HepG2 (cell line): ENCODE results near the gene NOP9. TPM values are rescaled to one million over a fixed set of nuclear protein-coding genes. Genes with fewer than 3 reads are reported as not detected.
A peak's percentile ranks its signal among the peaks of the same experiment; 100 is the strongest.

Experiments
- EP300 ChIP-seq, 3 experiments: sonication (generic) in 1 of 3; formaldehyde crosslinking in 1 of 3; IDR thresholded peaks; 2 replicates each; pipeline versions ENCODE4 v1.5.1 to v1.6.1; 2011 to 2020; ENCODE audit warnings: low read depth in 2 of 3, low read length in 2 of 3, borderline replicate concordance in 1 of 3, improper control_type of control experiment in 1 of 3, mild to moderate bottlenecking in 1 of 3, missing genetic modification reagents in 1 of 3, moderate library complexity in 1 of 3
- NCOA5 ChIP-seq: sonication (generic); formaldehyde crosslinking; IDR thresholded peaks from 2 replicates; pipeline ENCODE4 v1.4.0; 2020; ENCODE audit warnings: missing genetic modification reagents
- SALL2 ChIP-seq: sonication (generic); formaldehyde crosslinking; IDR thresholded peaks from 2 replicates; pipeline ENCODE4 v1.8.1; 2023; ENCODE audit warnings: mild to moderate bottlenecking, missing genetic modification reagents, inconsistent platforms
- ZFP37 ChIP-seq: sonication (generic); formaldehyde crosslinking; IDR thresholded peaks from 2 replicates; pipeline ENCODE4 v1.4.0; 2020; ENCODE audit warnings: missing genetic modification reagents, borderline replicate concordance
- ZKSCAN1 ChIP-seq: fragments of 150-350 bp; IDR thresholded peaks from 2 replicates; pipeline ENCODE4 v1.6.1; 2014; ENCODE audit warnings: low read length
- ZNF329 ChIP-seq: sonication (generic); formaldehyde crosslinking; IDR thresholded peaks from 2 replicates; pipeline ENCODE4 v1.9.0; 2021; ENCODE audit warnings: low read depth, mild to moderate bottlenecking, missing genetic modification reagents
- ZNF367 ChIP-seq: sonication (generic); formaldehyde crosslinking; IDR thresholded peaks from 2 replicates; pipeline ENCODE4 v1.4.0; 2020; ENCODE audit warnings: missing genetic modification reagents, borderline replicate concordance
- ZNF468 ChIP-seq: sonication (generic); formaldehyde crosslinking; IDR thresholded peaks from 2 replicates; pipeline ENCODE4 v1.8.0; 2022; ENCODE audit warnings: mild to moderate bottlenecking, moderate library complexity, missing genetic modification reagents
- ZNF674 ChIP-seq: sonication (generic); formaldehyde crosslinking; IDR thresholded peaks from 2 replicates; pipeline ENCODE4 v1.5.0; 2020; ENCODE audit warnings: low read depth, mild to moderate bottlenecking, missing genetic modification reagents
- polyA plus RNA-seq, 8 experiments: library from polyadenylated mRNA; depleted of rRNA in 3 of 8; stranded (reverse) in 7 of 8; unstranded in 1 of 8; fragments of >200 nt; fragmentation: Illumina TruSeq in 4 of 8; extraction: Trizol in 4 of 8; gene quantifications; 2 replicates each; pipeline versions ENCODE4 v1.2.1 to v1.2.3, GENCODE V29; 2011 to 2016; ENCODE audit warnings: low read depth in 4 of 8, missing spikeins in 1 of 8, mixed read lengths in 1 of 8; ENCODE audit not compliant: insufficient read depth in 1 of 8
- total RNA-seq, 5 experiments: library from RNA; depleted of rRNA; stranded (reverse); fragments of >200 nt; fragmentation: Illumina TruSeq; extraction: Trizol; gene quantifications; 2 replicates each; pipeline ENCODE4 v1.2.3, GENCODE V29; 2016; ENCODE audit warnings: low read depth in 1 of 5
- TF ChIP-seq, protein P1 (sequence below): IDR thresholded peaks from 2 replicates; pipeline ENCODE4 v1.6.1; 2012; ENCODE audit warnings: low read length, improper control_type of control experiment
- TF ChIP-seq, protein P2 (sequence below): IDR thresholded peaks from 2 replicates; pipeline ENCODE4 v1.6.1; 2016
- TF ChIP-seq, protein P3 (sequence below): sonication (generic); formaldehyde crosslinking; IDR thresholded peaks from 2 replicates; pipeline ENCODE4 v1.4.0; 2020; ENCODE audit warnings: missing genetic modification reagents
- TF ChIP-seq, protein P4 (sequence below): sonication (generic); formaldehyde crosslinking; IDR thresholded peaks from 2 replicates; pipeline ENCODE4 v1.4.0; 2020; ENCODE audit warnings: missing genetic modification reagents
- TF ChIP-seq, protein P5 (sequence below): sonication (generic); formaldehyde crosslinking; IDR thresholded peaks from 2 replicates; pipeline ENCODE4 v1.4.0; 2020; ENCODE audit warnings: missing genetic modification reagents

The NOP9 gene
- total and polyA plus RNA-seq, 2 of the 13 experiments (the other 11 are each of a cell fraction or from before 2014, with no cell fraction given): 24.5 to 61.6 TPM

DNA sequence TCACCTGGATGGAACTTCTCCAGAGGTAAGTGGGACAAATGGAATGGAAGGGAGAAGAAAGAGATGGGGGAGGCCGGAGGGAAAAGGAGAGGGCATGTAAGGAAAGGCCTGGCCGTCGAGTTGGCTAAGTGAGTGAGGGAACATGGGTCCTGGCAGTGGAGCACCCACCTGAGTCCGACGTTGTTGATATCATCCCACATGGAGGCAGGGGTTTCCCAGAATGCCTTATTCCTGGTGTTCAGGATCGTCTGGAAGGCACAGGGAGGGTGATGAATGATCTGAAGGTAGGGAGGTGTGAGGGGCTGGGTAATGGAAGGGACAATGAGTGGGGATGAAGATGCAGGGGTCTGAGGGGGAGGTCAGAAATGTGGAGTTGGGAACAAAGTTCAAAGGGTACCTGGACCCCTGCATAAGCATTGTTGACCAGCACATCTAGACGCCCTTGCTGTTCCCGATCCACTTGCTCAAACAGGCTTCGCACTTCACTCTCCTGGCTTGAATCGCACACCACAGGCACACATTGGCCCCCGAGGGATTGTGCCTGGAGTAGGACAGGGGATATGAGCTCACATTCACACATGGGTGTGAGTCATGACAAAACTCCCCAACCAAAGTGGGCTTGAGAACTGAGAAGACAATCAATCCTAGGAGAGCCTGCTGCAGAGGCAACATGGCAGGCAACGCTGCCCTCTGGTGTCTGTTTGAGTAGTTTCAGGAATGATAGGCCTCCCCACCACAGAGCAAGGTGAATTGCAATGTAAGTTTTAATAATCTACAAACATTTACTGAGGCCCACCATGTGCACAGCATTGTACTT lies 3.1 kb upstream of the NOP9 start (continued):
- TF ChIP-seq, protein P1, sequence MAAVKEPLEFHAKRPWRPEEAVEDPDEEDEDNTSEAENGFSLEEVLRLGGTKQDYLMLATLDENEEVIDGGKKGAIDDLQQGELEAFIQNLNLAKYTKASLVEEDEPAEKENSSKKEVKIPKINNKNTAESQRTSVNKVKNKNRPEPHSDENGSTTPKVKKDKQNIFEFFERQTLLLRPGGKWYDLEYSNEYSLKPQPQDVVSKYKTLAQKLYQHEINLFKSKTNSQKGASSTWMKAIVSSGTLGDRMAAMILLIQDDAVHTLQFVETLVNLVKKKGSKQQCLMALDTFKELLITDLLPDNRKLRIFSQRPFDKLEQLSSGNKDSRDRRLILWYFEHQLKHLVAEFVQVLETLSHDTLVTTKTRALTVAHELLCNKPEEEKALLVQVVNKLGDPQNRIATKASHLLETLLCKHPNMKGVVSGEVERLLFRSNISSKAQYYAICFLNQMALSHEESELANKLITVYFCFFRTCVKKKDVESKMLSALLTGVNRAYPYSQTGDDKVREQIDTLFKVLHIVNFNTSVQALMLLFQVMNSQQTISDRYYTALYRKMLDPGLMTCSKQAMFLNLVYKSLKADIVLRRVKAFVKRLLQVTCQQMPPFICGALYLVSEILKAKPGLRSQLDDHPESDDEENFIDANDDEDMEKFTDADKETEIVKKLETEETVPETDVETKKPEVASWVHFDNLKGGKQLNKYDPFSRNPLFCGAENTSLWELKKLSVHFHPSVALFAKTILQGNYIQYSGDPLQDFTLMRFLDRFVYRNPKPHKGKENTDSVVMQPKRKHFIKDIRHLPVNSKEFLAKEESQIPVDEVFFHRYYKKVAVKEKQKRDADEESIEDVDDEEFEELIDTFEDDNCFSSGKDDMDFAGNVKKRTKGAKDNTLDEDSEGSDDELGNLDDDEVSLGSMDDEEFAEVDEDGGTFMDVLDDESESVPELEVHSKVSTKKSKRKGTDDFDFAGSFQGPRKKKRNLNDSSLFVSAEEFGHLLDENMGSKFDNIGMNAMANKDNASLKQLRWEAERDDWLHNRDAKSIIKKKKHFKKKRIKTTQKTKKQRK: no peak
- TF ChIP-seq EP300 (IDR thresholded peaks at IDR 0.05; ENCODE audit: low read depth in 2 of 2, low read length in 2 of 2): no peak
- TF ChIP-seq EP300 (CRISPR knock-in tag; IDR thresholded peaks at IDR 0.05; ENCODE audit: borderline replicate concordance): 0 out of 2 replicates have a peak, but pooled peaks have one; percentile 3
- TF ChIP-seq SALL2: no peak
- TF ChIP-seq, protein P2, sequence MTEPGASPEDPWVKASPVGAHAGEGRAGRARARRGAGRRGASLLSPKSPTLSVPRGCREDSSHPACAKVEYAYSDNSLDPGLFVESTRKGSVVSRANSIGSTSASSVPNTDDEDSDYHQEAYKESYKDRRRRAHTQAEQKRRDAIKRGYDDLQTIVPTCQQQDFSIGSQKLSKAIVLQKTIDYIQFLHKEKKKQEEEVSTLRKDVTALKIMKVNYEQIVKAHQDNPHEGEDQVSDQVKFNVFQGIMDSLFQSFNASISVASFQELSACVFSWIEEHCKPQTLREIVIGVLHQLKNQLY (CRISPR knock-in tag): no peak
- TF ChIP-seq, protein P3, sequence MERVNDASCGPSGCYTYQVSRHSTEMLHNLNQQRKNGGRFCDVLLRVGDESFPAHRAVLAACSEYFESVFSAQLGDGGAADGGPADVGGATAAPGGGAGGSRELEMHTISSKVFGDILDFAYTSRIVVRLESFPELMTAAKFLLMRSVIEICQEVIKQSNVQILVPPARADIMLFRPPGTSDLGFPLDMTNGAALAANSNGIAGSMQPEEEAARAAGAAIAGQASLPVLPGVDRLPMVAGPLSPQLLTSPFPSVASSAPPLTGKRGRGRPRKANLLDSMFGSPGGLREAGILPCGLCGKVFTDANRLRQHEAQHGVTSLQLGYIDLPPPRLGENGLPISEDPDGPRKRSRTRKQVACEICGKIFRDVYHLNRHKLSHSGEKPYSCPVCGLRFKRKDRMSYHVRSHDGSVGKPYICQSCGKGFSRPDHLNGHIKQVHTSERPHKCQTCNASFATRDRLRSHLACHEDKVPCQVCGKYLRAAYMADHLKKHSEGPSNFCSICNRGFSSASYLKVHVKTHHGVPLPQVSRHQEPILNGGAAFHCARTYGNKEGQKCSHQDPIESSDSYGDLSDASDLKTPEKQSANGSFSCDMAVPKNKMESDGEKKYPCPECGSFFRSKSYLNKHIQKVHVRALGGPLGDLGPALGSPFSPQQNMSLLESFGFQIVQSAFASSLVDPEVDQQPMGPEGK (CRISPR knock-in tag): no peak
- TF ChIP-seq ZNF468 (CRISPR knock-in tag): no peak
- no peak for TF ChIP-seq ZNF367 (CRISPR knock-in tag)
- TF ChIP-seq, protein P4, sequence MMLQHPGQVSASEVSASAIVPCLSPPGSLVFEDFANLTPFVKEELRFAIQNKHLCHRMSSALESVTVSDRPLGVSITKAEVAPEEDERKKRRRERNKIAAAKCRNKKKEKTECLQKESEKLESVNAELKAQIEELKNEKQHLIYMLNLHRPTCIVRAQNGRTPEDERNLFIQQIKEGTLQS (CRISPR knock-in tag): no peak
- TF ChIP-seq ZKSCAN1: no peak
- TF ChIP-seq ZNF329 (CRISPR knock-in tag): no peak
- no peak for TF ChIP-seq ZFP37 (CRISPR knock-in tag)
- TF ChIP-seq ZNF674 (CRISPR knock-in tag): no peak
- TF ChIP-seq NCOA5 (CRISPR knock-in tag): no peak
- TF ChIP-seq, protein P5, sequence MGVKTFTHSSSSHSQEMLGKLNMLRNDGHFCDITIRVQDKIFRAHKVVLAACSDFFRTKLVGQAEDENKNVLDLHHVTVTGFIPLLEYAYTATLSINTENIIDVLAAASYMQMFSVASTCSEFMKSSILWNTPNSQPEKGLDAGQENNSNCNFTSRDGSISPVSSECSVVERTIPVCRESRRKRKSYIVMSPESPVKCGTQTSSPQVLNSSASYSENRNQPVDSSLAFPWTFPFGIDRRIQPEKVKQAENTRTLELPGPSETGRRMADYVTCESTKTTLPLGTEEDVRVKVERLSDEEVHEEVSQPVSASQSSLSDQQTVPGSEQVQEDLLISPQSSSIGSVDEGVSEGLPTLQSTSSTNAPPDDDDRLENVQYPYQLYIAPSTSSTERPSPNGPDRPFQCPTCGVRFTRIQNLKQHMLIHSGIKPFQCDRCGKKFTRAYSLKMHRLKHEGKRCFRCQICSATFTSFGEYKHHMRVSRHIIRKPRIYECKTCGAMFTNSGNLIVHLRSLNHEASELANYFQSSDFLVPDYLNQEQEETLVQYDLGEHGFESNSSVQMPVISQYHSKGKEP (CRISPR knock-in tag): no peak
